T-cell (primary cell): Measurements from ENCODE around the gene SDE2. TPM values are rescaled to one million over a fixed set of nuclear protein-coding genes. Genes with fewer than 3 reads are reported as not detected.
"Not testable (repeated sequence)": the region's sequence is repeated elsewhere in the genome, so short reads cannot be mapped to it uniquely, and the experiment has no call there.

Experiments
- ATAC-seq, 4 experiments: fragments of 200-7000 bp in 3 of 4; fragments of 150-1000 bp in 1 of 4; cut with Tn5 transposase; replicated peaks in 1 of 4; 1 replicate in 3 of 4; 2 replicates in 1 of 4; pipeline ENCODE4 v1.10.0; 2021; ENCODE audit warnings: moderate library complexity in 3 of 4, mild to moderate bottlenecking in 2 of 4, moderate number of reproducible peaks in 1 of 4
- CTCF ChIA-PET, 2 donors: fragments of 300-600 bp; sonication (Branson Sonifier 250); formaldehyde crosslinking; loops; one replicate each; lab custom pipeline; 2022; ENCODE audit warnings: antibody characterized with exemption in 2 of 2; lab: Charles Lee
- POLR2A ChIA-PET, 2 donors: fragments of 300-600 bp; sonication (Branson Sonifier 250); formaldehyde crosslinking; loops; one replicate each; lab custom pipeline; 2022; ENCODE audit warnings: antibody characterized with exemption in 2 of 2; lab: Charles Lee
- DNase-seq, 35 experiments: peaks; one replicate each; pipeline versions ENCODE4 v3.0.0 to v3.0.0-alpha.2; 2013 to 2023
- H3K27ac ChIP-seq: one replicate; pipeline ENCODE4 v1.5.1; 2013; ENCODE audit warnings: low read length
- H3K27me3 ChIP-seq, 2 experiments: replicated peaks in 1 of 2; 1 replicate in 1 of 2; 2 replicates in 1 of 2; pipeline versions ENCODE4 v1.6.1 to v1.7.0; 2013; ENCODE audit warnings: low read length in 1 of 2, mixed read lengths in 1 of 2; ENCODE audit not compliant: control insufficient read depth in 2 of 2, insufficient read depth in 2 of 2; ENCODE audit errors: extremely low read depth in 1 of 2
- H3K36me3 ChIP-seq, 2 donors: 1 replicate in 1 of 2; 2 replicates in 1 of 2; pipeline versions ENCODE4 v1.6.1 to v1.7.0; 2013; ENCODE audit warnings: low read length in 1 of 2; ENCODE audit not compliant: control insufficient read depth in 2 of 2, insufficient read depth in 1 of 2; ENCODE audit errors: extremely low read depth in 1 of 2
- H3K4me1 ChIP-seq, 2 experiments: 1 replicate in 1 of 2; 2 replicates in 1 of 2; pipeline versions ENCODE4 v1.6.1 to v1.7.0; 2013; ENCODE audit warnings: low read length in 2 of 2, mixed read lengths in 1 of 2; ENCODE audit not compliant: insufficient read depth in 2 of 2, control insufficient read depth in 1 of 2; ENCODE audit errors: extremely low read depth in 1 of 2
- H3K4me3 ChIP-seq, 2 donors: 1 replicate in 1 of 2; 2 replicates in 1 of 2; pipeline versions ENCODE4 v1.5.1 to v1.7.0; 2013; ENCODE audit warnings: mild to moderate bottlenecking in 2 of 2, low read length in 1 of 2, moderate library complexity in 1 of 2; ENCODE audit not compliant: control insufficient read depth in 1 of 2; ENCODE audit errors: extremely low read depth in 1 of 2
- H3K9me3 ChIP-seq: 2 replicates; pipeline ENCODE4 v1.7.0; 2013
- H3K27ac Mint-ChIP-seq, 2 donors: one replicate each; pipeline ENCODE4 v1.8.0; 2020 to 2021; ENCODE audit warnings: mild to moderate bottlenecking in 2 of 2, mixed read lengths in 2 of 2
- H3K27me3 Mint-ChIP-seq, 2 donors: one replicate each; pipeline ENCODE4 v1.8.0; 2021 to 2022; ENCODE audit warnings: mixed read lengths in 2 of 2
- H3K36me3 Mint-ChIP-seq: one replicate; pipeline ENCODE4 v1.8.0; 2021; ENCODE audit warnings: mixed read lengths
- H3K4me1 Mint-ChIP-seq, 3 donors: one replicate each; pipeline ENCODE4 v1.8.0; 2020 to 2022; ENCODE audit warnings: mixed read lengths in 3 of 3, mild to moderate bottlenecking in 1 of 3
- H3K4me3 Mint-ChIP-seq, 3 donors: one replicate each; pipeline ENCODE4 v1.8.0; 2020 to 2022; ENCODE audit warnings: mild to moderate bottlenecking in 3 of 3, mixed read lengths in 3 of 3, moderate library complexity in 3 of 3
- H3K9me3 Mint-ChIP-seq, 3 donors: one replicate each; pipeline ENCODE4 v1.8.0; 2020 to 2022; ENCODE audit warnings: mixed read lengths in 3 of 3
- WGBS: methylation state at CpG from one replicate; pipeline ENCODE4 v1.1.5; 2013; ENCODE audit warnings: missing lambda C conversion rate; ENCODE audit not compliant: insufficient coverage; 5-methylcytosine and 5-hydroxymethylcytosine counted together
- total RNA-seq, 35 experiments: library from RNA in 6 of 35; stranded (reverse) in 6 of 35; fragments of 120-200 nt in 1 of 35; gene quantifications; one replicate each; pipeline versions ENCODE4 v1.2.1 to v1.2.4 and lab custom pipeline; 2013 to 2026

Gene SDE2
- total RNA-seq, 5 donors from 2014 or later (not counting 1 experiment from before 2014, with no cell fraction given), result 19.6 to 36.1 (median 21.8) TPM

DNA sequence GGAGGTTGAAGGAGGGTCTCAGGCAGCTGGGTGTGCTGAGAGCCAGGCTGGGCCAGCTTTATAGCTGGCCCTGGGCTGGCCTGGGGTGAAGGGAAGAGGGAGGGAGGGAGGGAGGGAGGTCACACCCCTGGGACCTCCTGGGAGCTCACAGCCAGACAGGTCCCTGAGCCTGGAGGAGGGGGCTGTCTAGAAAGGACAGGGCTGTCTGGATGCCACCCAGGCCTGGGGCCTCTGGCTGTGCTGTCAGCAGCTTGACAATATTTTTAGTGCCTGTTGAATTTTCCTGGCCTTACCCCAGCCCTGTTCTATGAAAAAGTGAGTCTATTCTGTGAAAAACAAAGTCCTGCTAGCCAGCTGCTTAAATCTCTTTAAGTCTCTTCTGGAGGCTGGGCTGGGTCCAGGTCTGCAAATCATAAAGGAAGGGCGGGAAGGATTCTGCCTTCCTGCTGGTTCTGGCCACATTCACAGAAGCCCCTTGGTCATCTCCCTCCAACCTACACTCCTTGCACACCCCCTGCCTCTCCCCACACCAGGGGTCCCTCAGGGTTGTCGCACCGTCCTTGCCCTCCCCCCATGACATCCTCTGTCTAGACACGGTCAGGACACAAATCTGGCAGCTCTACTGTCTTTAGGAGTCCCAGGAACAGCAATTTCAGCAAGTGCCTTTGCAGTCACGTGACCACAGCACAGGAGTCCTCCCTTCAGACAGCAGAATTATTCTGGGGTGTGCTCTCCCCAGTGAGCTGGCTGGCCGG lies 57.8 kb downstream of the SDE2 start, which contains the start of gene LEFTY2:
LEFTY2 (minus strand) TSS at position 34 of the 755 bp plus-strand sequence. CDS start 80 bp downstream, outside the sequence.
- peaks cover 0 to 9% of the 10 kb centered on the region in 2 experiments for H3K27me3 ChIP-seq
- Mint-ChIP-seq H3K36me3 (no peaks in the 10 kb centered on the region), H3K27ac (no peak within 1 kb of the TSS), H3K4me3 (no peak within 1 kb of the TSS), H3K27me3 (peaks cover 0 to 3% of the 10 kb centered on the region in 2 donors), H3K9me3 (no peaks in the 10 kb centered on the region), H3K4me1 (peaks cover 10 to 18% (median 11%) of the 10 kb centered on the region in 3 donors)
- H3K9me3 ChIP-seq, result no peaks in the 10 kb centered on the region
- ChIA-PET CTCF (interaction anchor here in 1 of 2 donors (0.6 kb wide), 1 partner anchor 448 kb away, joined by 3 read pairs; no protein-coding TSS in a partner anchor), POLR2A (interaction anchor here in 1 of 2 donors (0.6 kb wide), 1 partner anchor 1604 kb away, joined by 3 read pairs; no protein-coding TSS in a partner anchor)
- 73% methylated on average over 5 of the region's 6 CpGs for WGBS
- DNase-seq, result no peak
- peaks cover 2 to 13% of the 10 kb centered on the region in 2 experiments for H3K4me1 ChIP-seq
- no peaks in the 10 kb centered on the region for H3K36me3 ChIP-seq
- H3K27ac ChIP-seq, result no peak within 1 kb of the TSS
- no peak for ATAC-seq
- H3K4me3 ChIP-seq, result no peak within 1 kb of the TSS

GRCh38 chr1:225940385-225941151 lies 58.6 kb downstream of the SDE2 start:
- Mint-ChIP-seq H3K27ac (no peak overlapping the region), H3K4me3 (no peak overlapping the region), H3K4me1 (peaks cover 10 to 18% (median 11%) of the 10 kb centered on the region in 3 donors), H3K9me3 (no peaks in the 10 kb centered on the region), H3K36me3 (no peaks in the 10 kb centered on the region), H3K27me3 (peaks cover 0 to 3% of the 10 kb centered on the region in 2 donors)
- ChIA-PET CTCF (interaction anchor here in 1 of 2 donors (0.6 kb wide), 1 partner anchor 449 kb away, joined by 3 read pairs; no protein-coding TSS in a partner anchor), POLR2A (interaction anchor here (0.6 kb wide), 2 partner anchors 9 to 1605 kb away, joined by 3 to 4 read pairs; no protein-coding TSS in a partner anchor)
- H3K9me3 ChIP-seq, result no peaks in the 10 kb centered on the region
- no peaks in the 10 kb centered on the region for H3K36me3 ChIP-seq
- H3K4me3 ChIP-seq, result no peak overlapping the region
- no peak for DNase-seq
- H3K27ac ChIP-seq, result no peak overlapping the region
- no peak for ATAC-seq
- peaks cover 2 to 13% of the 10 kb centered on the region in 2 experiments for H3K4me1 ChIP-seq
- peaks cover 0 to 9% of the 10 kb centered on the region in 2 experiments for H3K27me3 ChIP-seq
- WGBS, result 88% methylated on average over 22 of the region's 25 CpGs

GRCh38 chr1:225939939-225940310 lies 59.2 kb downstream of the SDE2 start:
- peaks cover 4 to 12% (median 6%) of the 10 kb centered on the region in 3 donors for H3K4me1 Mint-ChIP-seq
- CTCF ChIA-PET, H3K27ac Mint-ChIP-seq, ATAC-seq, H3K9me3 ChIP-seq, H3K4me3 ChIP-seq, H3K4me1 ChIP-seq, H3K36me3 ChIP-seq, H3K27me3 ChIP-seq, DNase-seq, H3K4me3 Mint-ChIP-seq, H3K36me3 Mint-ChIP-seq, H3K9me3 Mint-ChIP-seq, H3K27ac ChIP-seq, H3K27me3 Mint-ChIP-seq: not testable (repeated sequence)
- 100% methylated on average over 7 of the region's 8 CpGs for WGBS
- POLR2A ChIA-PET, result interaction anchor here in 1 of 2 donors (0.6 kb wide), 1 partner anchor 8 kb away, joined by 4 read pairs; no protein-coding TSS in a partner anchor

GRCh38 chr1:225939097-225939938 lies 59.8 kb downstream of the SDE2 start:
- H3K36me3 Mint-ChIP-seq, H3K9me3 Mint-ChIP-seq, CTCF ChIA-PET, H3K27me3 Mint-ChIP-seq, H3K27ac Mint-ChIP-seq, H3K4me3 Mint-ChIP-seq, H3K4me1 Mint-ChIP-seq, H3K36me3 ChIP-seq, H3K9me3 ChIP-seq, H3K4me1 ChIP-seq, DNase-seq, H3K27ac ChIP-seq, H3K27me3 ChIP-seq: not testable (repeated sequence)
- peak overlapping the region in 1 of 2 donors; percentile 8 for H3K4me3 ChIP-seq
- POLR2A ChIA-PET, result interaction anchor here in 1 of 2 donors (0.6 kb wide), 1 partner anchor 29 kb away, joined by 8 read pairs; no protein-coding TSS in a partner anchor
- WGBS, result 57% methylated on average over 33 of the region's 69 CpGs
- ATAC-seq, result peak in 1 of 4 experiments; percentile 42

DNA sequence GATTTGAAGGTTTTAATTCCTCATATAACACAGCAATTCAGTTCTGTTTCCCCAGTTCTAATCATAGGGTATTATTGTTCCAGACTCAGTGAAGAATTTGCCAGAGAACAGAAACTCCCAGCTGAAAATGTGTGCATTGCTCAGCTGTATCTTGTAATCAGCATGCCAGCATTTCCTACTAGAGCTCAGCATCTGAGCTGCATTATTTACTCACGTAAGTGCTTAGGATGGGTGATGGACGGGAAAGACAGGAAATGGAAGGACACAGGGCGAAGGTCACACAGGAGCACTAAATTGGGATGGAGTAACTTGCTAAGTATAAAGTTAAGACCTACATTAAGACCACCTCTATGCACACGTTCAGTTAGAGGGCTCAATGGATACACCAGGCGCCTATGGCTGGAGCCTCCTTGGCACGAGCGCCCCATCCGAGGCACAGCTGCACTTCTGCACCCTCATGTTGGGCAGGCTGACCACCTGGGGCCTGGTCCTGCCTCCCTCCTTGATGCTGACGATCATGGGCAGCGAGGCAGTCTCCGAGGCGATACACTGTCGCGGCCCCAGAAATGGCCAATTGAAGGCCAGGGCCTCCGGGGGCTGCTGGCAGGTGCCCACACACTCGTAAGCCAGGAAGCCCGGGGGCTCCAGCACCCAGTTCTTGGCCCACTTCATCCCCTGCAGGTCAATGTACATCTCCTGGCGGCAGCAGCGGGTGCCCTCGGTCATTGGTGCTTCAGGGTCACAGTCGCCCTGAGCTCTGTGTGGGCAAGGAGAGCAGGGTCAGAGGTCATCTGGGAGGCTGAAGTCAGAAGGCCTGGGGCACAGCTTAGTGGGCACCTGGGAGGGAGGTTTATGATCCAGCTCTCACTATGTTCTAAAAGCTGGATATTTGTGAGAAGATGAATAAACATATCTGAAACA lies 61.8 kb downstream of the SDE2 start:
- peaks cover 0 to 6% of the 10 kb centered on the region in 2 experiments for H3K27me3 ChIP-seq
- H3K4me1 ChIP-seq, result no peaks in the 10 kb centered on the region
- 95% methylated on average over 14 of the region's 21 CpGs for WGBS
- H3K27ac Mint-ChIP-seq, result no peak overlapping the region
- DNase-seq (no peak), ATAC-seq (no peak)
- no peaks in the 10 kb centered on the region for H3K36me3 ChIP-seq
- H3K36me3 Mint-ChIP-seq, result no peaks in the 10 kb centered on the region
- no peak overlapping the region for H3K4me3 Mint-ChIP-seq
- no peak overlapping the region for H3K4me3 ChIP-seq
- ChIA-PET POLR2A (interaction anchor here in 1 of 2 donors (0.6 to 0.7 kb wide), 2 partner anchors 306 to 430 kb away, joined by 3 to 4 read pairs; no protein-coding TSS in a partner anchor), CTCF (interaction anchor here in 1 of 2 donors (0.5 to 0.6 kb wide), 2 partner anchors 22 to 191 kb away, joined by 4 read pairs; no protein-coding TSS in a partner anchor)
- no peaks in the 10 kb centered on the region for H3K9me3 ChIP-seq
- peaks cover 0 to 3% of the 10 kb centered on the region in 2 donors for H3K27me3 Mint-ChIP-seq
- no peaks in the 10 kb centered on the region for H3K9me3 Mint-ChIP-seq
- H3K4me1 Mint-ChIP-seq, result peaks cover 0 to 3% (median 0%) of the 10 kb centered on the region in 3 donors
- H3K27ac ChIP-seq, result no peak overlapping the region
